Heart left ventricle (tissue), 13 donors: ENCODE measurements around the gene KIF2C.

Experiments
- POLR2A ChIP-seq, 2 donors: fragments of 450-650 bp; IDR thresholded peaks; one replicate each; pipeline ENCODE4 v1.6.1; 2017; ENCODE audit warnings: antibody characterized with exemption in 2 of 2, mild to moderate bottlenecking in 2 of 2, moderate library complexity in 2 of 2
- TF ChIP-seq, protein P1 (sequence below), 12 donors: fragments of 200-600 bp; sonication (generic) in 4 of 12; IDR thresholded peaks; one replicate each; pipeline versions ENCODE4 v1.5.0 to v1.8.0; 2018 to 2022; ENCODE audit warnings: antibody characterized with exemption in 12 of 12, mild to moderate bottlenecking in 5 of 12
- donor health status: ischemic (EF 13 %, LVEDD 7.1; RV severe dilation, severe dysfunction).
- donor health status: DM: no; HTN: yes; CAD: no.
- donor health status: DM: no; HTN: no; CAD: no.
- donor health status: ischemic (EF 25% LVEDD 6.9; RV normal size, moderate dysfunction).
- donor health status: ischemic (EF 25% LVEDD 5.7; RV mildly dilated, moderate dysfunction).
- donor health status: ischemic (EF 35%, LVEDD 5.7; RV mildly dilated, moderate dysfunction).
- donor health status: nonischemic (EF 11% LVEDD 7.7; RV severe dilation, severe dysfunction).
- donor health status: DM: yes; HTN: yes; CAD: no.
- donor health status: PGD.
- donor health status: ischemic (EF 29% LVEDD 5.4; RV normal size, mild dysfunction).
- donor health status: nonischemic (EF 23%, LVEDD 6.1; RV moderate dilation, normal function).

DNA sequence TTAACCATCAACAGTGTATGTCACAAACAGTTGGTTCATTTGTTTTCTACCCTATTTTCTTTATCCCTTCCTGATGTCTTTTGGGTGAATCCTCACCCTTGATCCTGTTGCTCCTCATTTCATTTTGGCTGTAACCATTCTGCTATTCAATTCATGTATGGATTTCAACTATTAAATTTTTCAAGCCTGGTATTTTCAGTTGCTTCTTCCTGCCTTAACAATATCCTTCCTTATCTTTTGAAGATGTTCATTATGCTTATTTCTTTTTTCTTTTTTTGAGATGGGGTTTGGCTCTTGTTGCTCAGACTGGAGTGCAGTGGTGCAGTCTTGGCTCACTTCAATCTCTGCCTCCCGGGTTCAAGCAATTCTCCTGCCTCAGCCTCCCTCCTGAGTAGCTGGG lies 5.9 kb upstream of the KIF2C start:
- TF ChIP-seq, protein P1, sequence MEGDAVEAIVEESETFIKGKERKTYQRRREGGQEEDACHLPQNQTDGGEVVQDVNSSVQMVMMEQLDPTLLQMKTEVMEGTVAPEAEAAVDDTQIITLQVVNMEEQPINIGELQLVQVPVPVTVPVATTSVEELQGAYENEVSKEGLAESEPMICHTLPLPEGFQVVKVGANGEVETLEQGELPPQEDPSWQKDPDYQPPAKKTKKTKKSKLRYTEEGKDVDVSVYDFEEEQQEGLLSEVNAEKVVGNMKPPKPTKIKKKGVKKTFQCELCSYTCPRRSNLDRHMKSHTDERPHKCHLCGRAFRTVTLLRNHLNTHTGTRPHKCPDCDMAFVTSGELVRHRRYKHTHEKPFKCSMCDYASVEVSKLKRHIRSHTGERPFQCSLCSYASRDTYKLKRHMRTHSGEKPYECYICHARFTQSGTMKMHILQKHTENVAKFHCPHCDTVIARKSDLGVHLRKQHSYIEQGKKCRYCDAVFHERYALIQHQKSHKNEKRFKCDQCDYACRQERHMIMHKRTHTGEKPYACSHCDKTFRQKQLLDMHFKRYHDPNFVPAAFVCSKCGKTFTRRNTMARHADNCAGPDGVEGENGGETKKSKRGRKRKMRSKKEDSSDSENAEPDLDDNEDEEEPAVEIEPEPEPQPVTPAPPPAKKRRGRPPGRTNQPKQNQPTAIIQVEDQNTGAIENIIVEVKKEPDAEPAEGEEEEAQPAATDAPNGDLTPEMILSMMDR (IDR thresholded peaks at IDR 0.05), result no peak
- no peak for TF ChIP-seq POLR2A (IDR thresholded peaks at IDR 0.05)
